GM10266 (cell line): ENCODE results near the gene ZNF579.
A peak's percentile ranks its signal among the peaks of the same experiment; 100 is the strongest.

Source experiments
- DNase-seq: peaks from one replicate; pipeline ENCODE4 v3.0.0; 2012; ENCODE audit errors: extremely low spot score
- CTCF ChIP-seq: IDR thresholded peaks from 2 replicates; pipeline ENCODE4 v1.5.1; 2012; ENCODE audit warnings: mild to moderate bottlenecking, low read depth; ENCODE audit not compliant: control insufficient read depth, insufficient read depth; ENCODE audit errors: missing control alignments

Gene ZNF579

GRCh38 chr19:55605207-55605636, 24.6 kb upstream of the ZNF579 start:
- DNase-seq, result peak; percentile 98
- TF ChIP-seq CTCF, result no peak

GRCh38 chr19:55603581-55604292, 23.1 kb upstream of the ZNF579 start:
- no peak for DNase-seq
- TF ChIP-seq CTCF, result no peak

DNA sequence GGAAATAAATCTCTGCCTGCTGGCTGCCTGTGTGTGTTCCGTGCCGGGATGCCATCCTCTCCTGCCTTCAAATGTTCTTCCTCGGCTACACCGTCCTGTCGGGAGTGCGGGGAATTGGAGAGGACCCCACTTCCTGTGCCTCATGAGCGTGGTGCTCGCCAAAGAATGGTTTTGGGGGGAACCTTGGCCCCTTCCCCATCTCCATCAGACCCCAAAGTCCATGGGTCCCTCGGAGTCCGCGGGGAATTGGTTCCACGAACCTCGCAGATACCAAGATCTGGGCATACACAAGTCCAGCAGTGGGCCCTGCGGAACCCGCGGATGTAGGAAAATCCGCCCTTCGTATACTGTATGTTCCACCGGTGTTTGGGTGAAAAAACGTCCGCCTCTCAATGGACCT, 22.5 kb upstream of the ZNF579 start:
- no peak for DNase-seq
- TF ChIP-seq CTCF, result no peak

- no peak for DNase-seq
- TF ChIP-seq CTCF, result no peak
Measured at GRCh38 chr19:55602104-55603001, 21.7 kb upstream of the ZNF579 start.

GRCh38 chr19:55601084-55601483, 20.4 kb upstream of the ZNF579 start:
- DNase-seq, result no peak
- no peak for TF ChIP-seq CTCF

- DNase-seq, result no peak
- TF ChIP-seq CTCF, result no peak
Measured at GRCh38 chr19:55600662-55601028, 20.0 kb upstream of the ZNF579 start.
